Neural cell (in vitro differentiated cells): ENCODE measurements around the gene B4GALT1. TPM values are rescaled to one million over a fixed set of nuclear protein-coding genes. Genes with fewer than 3 reads are reported as not detected.

Source experiments
- H2AFZ ChIP-seq: fragments of 200-600, 300-800 bp; sonication (generic), shearing (Covaris generic); 2 replicates; pipeline ENCODE4 v1.6.0; 2014; ENCODE audit warnings: low read depth, mild to moderate bottlenecking, antibody characterized with exemption, low read length, moderate library complexity
- H3F3A ChIP-seq: fragments of 200-600 bp; shearing (Covaris generic); 2 replicates; pipeline ENCODE4 v1.6.1; 2016; ENCODE audit warnings: mild to moderate bottlenecking, moderate library complexity, mixed read lengths, antibody characterized with exemption, low read length; ENCODE audit not compliant: insufficient read depth, poor library complexity, severe bottlenecking
- H3K27ac ChIP-seq: fragments of 200-600, 300-800 bp; sonication (generic), shearing (Covaris generic); 2 replicates; pipeline ENCODE4 v1.5.1; 2014; ENCODE audit warnings: mild to moderate bottlenecking, low read length, moderate library complexity
- H3K27me3 ChIP-seq: fragments of 300-800, 200-600 bp; sonication (generic), shearing (Covaris generic); 2 replicates; pipeline ENCODE4 v1.6.0; 2014; ENCODE audit warnings: mild to moderate bottlenecking, low read depth, low read length, moderate library complexity; ENCODE audit not compliant: insufficient read depth
- H3K36me3 ChIP-seq: fragments of 300-800, 200-600 bp; sonication (generic), shearing (Covaris generic); 2 replicates; pipeline ENCODE4 v1.5.1; 2014; ENCODE audit warnings: mild to moderate bottlenecking, antibody characterized with exemption, low read length, moderate library complexity; ENCODE audit not compliant: insufficient read depth
- H3K4me2 ChIP-seq: fragments of 300-800, 200-600 bp; sonication (generic), shearing (Covaris generic); 2 replicates; pipeline ENCODE4 v1.6.0; 2014; ENCODE audit warnings: mild to moderate bottlenecking, low read length
- H3K4me3 ChIP-seq: fragments of 300-800, 200-600 bp; sonication (generic), shearing (Covaris generic); 2 replicates; pipeline ENCODE4 v1.5.1; 2014; ENCODE audit warnings: mild to moderate bottlenecking, low read length, moderate library complexity
- H3K79me2 ChIP-seq: fragments of 200-600 bp; shearing (Covaris generic); replicated peaks from 2 replicates; pipeline ENCODE4 v1.6.0; 2014; ENCODE audit warnings: mild to moderate bottlenecking, low read length, moderate library complexity; ENCODE audit not compliant: insufficient read depth
- H3K9ac ChIP-seq: fragments of 300-800, 200-600 bp; sonication (generic), shearing (Covaris generic); 2 replicates; pipeline ENCODE4 v1.6.1; 2016; ENCODE audit warnings: mild to moderate bottlenecking, low read length, mixed read lengths
- H3K9me2 ChIP-seq: fragments of 200-600 bp; shearing (Covaris generic); 2 replicates; pipeline ENCODE4 v1.6.1; 2016; ENCODE audit warnings: mild to moderate bottlenecking, low read length, mixed read lengths; ENCODE audit not compliant: insufficient read depth
- H3K9me3 ChIP-seq: fragments of 200-600, 300-800 bp; sonication (generic), shearing (Covaris generic); 2 replicates; pipeline ENCODE4 v1.6.1; 2016; ENCODE audit warnings: mild to moderate bottlenecking, mixed run types, low read length, moderate library complexity, mixed read lengths
- H4K20me1 ChIP-seq: fragments of 200-600 bp; shearing (Covaris generic); 2 replicates; pipeline ENCODE4 v1.6.1; 2016; ENCODE audit warnings: mild to moderate bottlenecking, mixed run types; ENCODE audit not compliant: insufficient read depth
- EP300 ChIP-seq: fragments of 450-650 bp; conservative IDR thresholded peaks from 2 replicates; pipeline ENCODE4 v1.6.1; 2014; ENCODE audit warnings: antibody characterized with exemption, mild to moderate bottlenecking, moderate library complexity; ENCODE audit not compliant: poor library complexity, severe bottlenecking
- EZH2 ChIP-seq: fragments of 200-600, 300-800 bp; shearing (Covaris generic), sonication (generic); IDR thresholded peaks from 2 replicates; pipeline ENCODE4 v1.6.1; 2014; ENCODE audit warnings: antibody characterized with exemption, low read length, borderline replicate concordance, mild to moderate bottlenecking; ENCODE audit not compliant: insufficient read depth, poor library complexity, severe bottlenecking
- MXI1 ChIP-seq: fragments of 450-650 bp; conservative IDR thresholded peaks from 2 replicates; pipeline ENCODE4 v1.6.1; 2014; ENCODE audit warnings: antibody characterized with exemption, mild to moderate bottlenecking; ENCODE audit not compliant: poor library complexity, severe bottlenecking
- POLR2AphosphoS5 ChIP-seq: IDR thresholded peaks from 2 replicates; pipeline ENCODE4 v1.6.1; 2012
- RAD21 ChIP-seq: fragments of 450-650 bp; conservative IDR thresholded peaks from 2 replicates; pipeline ENCODE4 v1.6.1; 2014; ENCODE audit warnings: antibody characterized with exemption, mild to moderate bottlenecking, moderate library complexity
- SMC3 ChIP-seq: fragments of 450-650 bp; conservative IDR thresholded peaks from 2 replicates; pipeline ENCODE4 v1.6.1; 2014; ENCODE audit warnings: antibody characterized with exemption, mild to moderate bottlenecking, moderate library complexity; ENCODE audit not compliant: poor library complexity
- TAF1 ChIP-seq: IDR thresholded peaks from 2 replicates; pipeline ENCODE4 v1.6.1; 2012; ENCODE audit warnings: low read depth
- polyA plus RNA-seq: library from polyadenylated mRNA; depleted of rRNA; stranded (reverse); fragments of >200 nt; gene quantifications from 2 replicates; pipeline ENCODE4 v1.2.3, GENCODE V29; 2014
- TF ChIP-seq, protein P1 (sequence below): IDR thresholded peaks from 2 replicates; pipeline ENCODE4 v1.6.1; 2012; ENCODE audit warnings: borderline replicate concordance
- TF ChIP-seq, protein P2 (sequence below): fragments of 450-650 bp; IDR thresholded peaks from 2 replicates; pipeline ENCODE4 v1.5.1; 2014; ENCODE audit warnings: antibody characterized with exemption, mild to moderate bottlenecking, moderate library complexity; ENCODE audit not compliant: poor library complexity, severe bottlenecking

Gene B4GALT1
- polyA plus RNA-seq, 1 donor from 2014 or later: 0.41 TPM

DNA sequence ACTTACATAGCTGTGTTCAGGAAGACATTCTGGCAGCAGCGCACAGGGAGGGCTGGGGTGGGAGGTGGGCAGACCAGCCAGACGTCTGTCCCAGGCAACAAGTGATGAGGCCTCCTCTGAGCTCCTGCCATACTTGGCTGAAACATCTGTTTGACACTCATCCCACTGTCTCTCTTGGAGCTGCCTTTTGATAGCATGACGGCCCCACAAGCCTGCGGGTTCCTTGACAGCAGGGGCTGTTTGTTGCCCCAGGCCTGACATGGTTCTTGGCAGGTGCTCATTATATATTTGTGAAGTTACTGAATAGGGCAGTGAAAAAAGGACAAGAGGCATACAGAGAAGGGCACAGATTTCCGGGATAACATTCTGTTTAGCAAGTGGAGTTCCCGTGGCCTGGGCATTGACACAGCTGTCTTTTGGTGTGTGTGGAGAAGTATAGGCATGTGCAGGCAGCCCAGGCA is 22.2 kb upstream of the B4GALT1 start:
- no peak overlapping the region for H3K4me3 ChIP-seq
- no peak overlapping the region for H3K4me2 ChIP-seq
- TF ChIP-seq, protein P1, sequence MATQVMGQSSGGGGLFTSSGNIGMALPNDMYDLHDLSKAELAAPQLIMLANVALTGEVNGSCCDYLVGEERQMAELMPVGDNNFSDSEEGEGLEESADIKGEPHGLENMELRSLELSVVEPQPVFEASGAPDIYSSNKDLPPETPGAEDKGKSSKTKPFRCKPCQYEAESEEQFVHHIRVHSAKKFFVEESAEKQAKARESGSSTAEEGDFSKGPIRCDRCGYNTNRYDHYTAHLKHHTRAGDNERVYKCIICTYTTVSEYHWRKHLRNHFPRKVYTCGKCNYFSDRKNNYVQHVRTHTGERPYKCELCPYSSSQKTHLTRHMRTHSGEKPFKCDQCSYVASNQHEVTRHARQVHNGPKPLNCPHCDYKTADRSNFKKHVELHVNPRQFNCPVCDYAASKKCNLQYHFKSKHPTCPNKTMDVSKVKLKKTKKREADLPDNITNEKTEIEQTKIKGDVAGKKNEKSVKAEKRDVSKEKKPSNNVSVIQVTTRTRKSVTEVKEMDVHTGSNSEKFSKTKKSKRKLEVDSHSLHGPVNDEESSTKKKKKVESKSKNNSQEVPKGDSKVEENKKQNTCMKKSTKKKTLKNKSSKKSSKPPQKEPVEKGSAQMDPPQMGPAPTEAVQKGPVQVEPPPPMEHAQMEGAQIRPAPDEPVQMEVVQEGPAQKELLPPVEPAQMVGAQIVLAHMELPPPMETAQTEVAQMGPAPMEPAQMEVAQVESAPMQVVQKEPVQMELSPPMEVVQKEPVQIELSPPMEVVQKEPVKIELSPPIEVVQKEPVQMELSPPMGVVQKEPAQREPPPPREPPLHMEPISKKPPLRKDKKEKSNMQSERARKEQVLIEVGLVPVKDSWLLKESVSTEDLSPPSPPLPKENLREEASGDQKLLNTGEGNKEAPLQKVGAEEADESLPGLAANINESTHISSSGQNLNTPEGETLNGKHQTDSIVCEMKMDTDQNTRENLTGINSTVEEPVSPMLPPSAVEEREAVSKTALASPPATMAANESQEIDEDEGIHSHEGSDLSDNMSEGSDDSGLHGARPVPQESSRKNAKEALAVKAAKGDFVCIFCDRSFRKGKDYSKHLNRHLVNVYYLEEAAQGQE: no peak
- TF ChIP-seq TAF1 (no peak), RAD21 (no peak), EP300 (no peak), EZH2 (no peak), SMC3 (no peak), MXI1 (no peak)
- TF ChIP-seq, protein P2, sequence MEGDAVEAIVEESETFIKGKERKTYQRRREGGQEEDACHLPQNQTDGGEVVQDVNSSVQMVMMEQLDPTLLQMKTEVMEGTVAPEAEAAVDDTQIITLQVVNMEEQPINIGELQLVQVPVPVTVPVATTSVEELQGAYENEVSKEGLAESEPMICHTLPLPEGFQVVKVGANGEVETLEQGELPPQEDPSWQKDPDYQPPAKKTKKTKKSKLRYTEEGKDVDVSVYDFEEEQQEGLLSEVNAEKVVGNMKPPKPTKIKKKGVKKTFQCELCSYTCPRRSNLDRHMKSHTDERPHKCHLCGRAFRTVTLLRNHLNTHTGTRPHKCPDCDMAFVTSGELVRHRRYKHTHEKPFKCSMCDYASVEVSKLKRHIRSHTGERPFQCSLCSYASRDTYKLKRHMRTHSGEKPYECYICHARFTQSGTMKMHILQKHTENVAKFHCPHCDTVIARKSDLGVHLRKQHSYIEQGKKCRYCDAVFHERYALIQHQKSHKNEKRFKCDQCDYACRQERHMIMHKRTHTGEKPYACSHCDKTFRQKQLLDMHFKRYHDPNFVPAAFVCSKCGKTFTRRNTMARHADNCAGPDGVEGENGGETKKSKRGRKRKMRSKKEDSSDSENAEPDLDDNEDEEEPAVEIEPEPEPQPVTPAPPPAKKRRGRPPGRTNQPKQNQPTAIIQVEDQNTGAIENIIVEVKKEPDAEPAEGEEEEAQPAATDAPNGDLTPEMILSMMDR: no peak
- no peaks in the 10 kb centered on the region for H3F3A ChIP-seq
- no peaks in the 10 kb centered on the region for H3K36me3 ChIP-seq
- no peak overlapping the region for H3K9ac ChIP-seq
- no peaks in the 10 kb centered on the region for H3K9me2 ChIP-seq
- no peak overlapping the region for H2AFZ ChIP-seq
- no peaks in the 10 kb centered on the region for H3K27me3 ChIP-seq
- H3K79me2 ChIP-seq: no peaks in the 10 kb centered on the region
- H3K27ac ChIP-seq: no peak overlapping the region
- H4K20me1 ChIP-seq: no peaks in the 10 kb centered on the region
- H3K9me3 ChIP-seq: no peaks in the 10 kb centered on the region

DNA sequence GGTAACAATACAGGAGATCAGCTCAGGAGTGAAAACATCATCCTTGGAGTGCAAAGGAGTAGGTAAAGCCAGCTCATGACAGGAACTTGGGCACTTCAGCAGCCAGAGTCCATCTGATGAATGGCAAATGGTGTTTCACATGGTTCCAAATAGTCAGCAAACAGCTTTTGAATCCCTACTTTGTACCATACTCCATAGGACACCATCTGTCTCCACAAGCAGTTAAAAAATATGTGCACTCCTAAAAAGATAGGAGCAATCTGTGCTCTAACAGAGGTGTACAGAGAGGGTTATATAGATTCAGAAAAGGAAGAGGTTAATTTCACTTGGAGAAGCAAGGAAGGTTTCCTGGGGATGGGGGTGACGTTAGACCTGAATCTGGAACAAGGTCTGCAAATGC is 21.6 kb upstream of the B4GALT1 start:
- no peak overlapping the region for H2AFZ ChIP-seq
- no peaks in the 10 kb centered on the region for H3K27me3 ChIP-seq
- H3K4me2 ChIP-seq: no peak overlapping the region
- H3K79me2 ChIP-seq: no peaks in the 10 kb centered on the region
- H3K4me3 ChIP-seq: no peak overlapping the region
- H3K9me2 ChIP-seq: no peaks in the 10 kb centered on the region
- H3K9ac ChIP-seq: no peak overlapping the region
- H4K20me1 ChIP-seq: no peaks in the 10 kb centered on the region
- H3K27ac ChIP-seq: no peak overlapping the region
- no peaks in the 10 kb centered on the region for H3K36me3 ChIP-seq
- H3F3A ChIP-seq: no peaks in the 10 kb centered on the region
- H3K9me3 ChIP-seq: no peaks in the 10 kb centered on the region
- TF ChIP-seq EZH2: no peak
- TF ChIP-seq POLR2AphosphoS5: no peak
- TF ChIP-seq, protein P2: no peak
- TF ChIP-seq RAD21: no peak
- no peak for TF ChIP-seq SMC3
- no peak for TF ChIP-seq TAF1
- no peak for TF ChIP-seq MXI1
- no peak for TF ChIP-seq EP300
- TF ChIP-seq, protein P1: no peak
